Measurements from ENCODE around the gene PRKN.
A peak's percentile ranks its signal among the peaks of the same experiment; 100 is the strongest.

Gene PRKN

GRCh38 chr6:162618448-162619002 is 109.0 kb downstream of the PRKN start:
- no peak for DNase-seq (ENCODE audit: low read depth in 2 of 2)

DNA sequence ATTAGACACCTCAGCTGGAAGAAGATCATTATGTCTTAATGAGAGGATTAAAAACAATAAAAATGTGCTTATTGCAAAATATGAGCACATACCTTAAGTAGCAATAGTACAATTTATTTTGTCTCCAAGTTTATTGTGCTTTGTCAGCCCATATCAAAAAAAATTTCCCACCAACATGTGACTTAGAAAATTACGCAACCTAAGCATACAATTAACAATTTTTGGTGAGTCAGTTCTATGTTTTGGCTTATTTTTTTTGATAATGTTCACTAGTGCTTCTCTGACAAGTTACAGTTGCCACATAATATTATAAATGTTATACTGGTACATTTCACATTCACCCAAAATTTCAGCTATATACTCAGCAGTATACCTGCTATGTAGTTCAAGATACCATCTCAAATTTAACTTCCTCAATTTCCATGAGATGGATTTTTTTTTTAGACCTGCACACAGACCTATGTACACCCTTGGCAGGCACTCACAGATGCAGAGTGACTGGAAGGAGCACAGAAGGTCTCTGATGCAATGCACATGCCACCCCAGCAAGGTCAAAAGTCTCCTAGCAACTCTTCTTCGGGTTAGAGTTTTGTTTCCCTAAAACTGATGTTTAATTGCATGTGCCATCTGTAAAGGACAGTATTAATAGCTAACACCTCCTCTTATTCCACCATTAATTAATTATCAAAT is 112.4 kb downstream of the PRKN start:
- DNase-seq (ENCODE audit: low read depth in 2 of 2) = peak in 1 of 2 experiments; percentile 1

GRCh38 chr6:162613310-162613709 is 114.3 kb downstream of the PRKN start:
- no peak for DNase-seq (ENCODE audit: low read depth in 2 of 2)

DNA sequence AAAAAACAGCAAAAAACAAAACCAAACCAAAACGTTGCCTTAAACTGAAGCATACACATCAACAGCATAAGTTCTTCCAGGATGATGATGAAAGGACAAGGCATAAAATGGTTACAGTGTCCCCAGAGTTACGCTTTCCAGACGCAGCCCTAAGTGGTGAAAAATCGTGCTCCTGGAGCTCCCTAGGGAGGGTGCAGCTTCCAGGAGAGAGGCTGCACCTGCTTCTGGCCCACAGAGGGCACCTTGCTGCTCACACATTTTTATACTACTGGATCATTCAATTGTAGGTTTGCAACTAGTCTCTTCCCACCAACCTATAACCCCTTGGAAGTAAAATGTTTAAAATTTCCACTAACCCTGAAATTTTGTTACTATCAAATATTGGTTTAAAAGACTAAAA is 115.0 kb downstream of the PRKN start:
- DNase-seq (ENCODE audit: low read depth in 2 of 2) = no peak

DNA sequence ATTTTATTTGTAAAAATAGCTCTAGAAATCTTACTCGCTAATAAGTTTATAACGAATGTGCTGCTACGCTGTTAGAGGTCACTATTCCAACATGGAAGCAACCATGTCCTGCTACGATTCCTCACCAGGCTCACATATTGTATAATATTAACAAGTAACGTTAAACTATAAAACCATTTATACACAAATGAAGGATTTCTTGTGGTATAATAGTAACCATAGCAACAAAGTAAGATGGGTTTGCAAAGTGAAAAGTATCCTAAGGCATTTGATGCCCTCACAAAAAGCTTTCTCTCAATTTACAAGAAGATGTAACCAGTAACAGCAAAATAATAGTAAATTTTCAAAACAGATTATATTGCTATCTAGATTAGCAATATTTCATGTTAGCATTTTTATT is 117.2 kb downstream of the PRKN start:
- DNase-seq (ENCODE audit: low read depth in 2 of 2) = no peak

GRCh38 chr6:162605881-162606280 is 121.7 kb downstream of the PRKN start:
- DNase-seq (ENCODE audit: low read depth in 2 of 2) = no peak

DNA sequence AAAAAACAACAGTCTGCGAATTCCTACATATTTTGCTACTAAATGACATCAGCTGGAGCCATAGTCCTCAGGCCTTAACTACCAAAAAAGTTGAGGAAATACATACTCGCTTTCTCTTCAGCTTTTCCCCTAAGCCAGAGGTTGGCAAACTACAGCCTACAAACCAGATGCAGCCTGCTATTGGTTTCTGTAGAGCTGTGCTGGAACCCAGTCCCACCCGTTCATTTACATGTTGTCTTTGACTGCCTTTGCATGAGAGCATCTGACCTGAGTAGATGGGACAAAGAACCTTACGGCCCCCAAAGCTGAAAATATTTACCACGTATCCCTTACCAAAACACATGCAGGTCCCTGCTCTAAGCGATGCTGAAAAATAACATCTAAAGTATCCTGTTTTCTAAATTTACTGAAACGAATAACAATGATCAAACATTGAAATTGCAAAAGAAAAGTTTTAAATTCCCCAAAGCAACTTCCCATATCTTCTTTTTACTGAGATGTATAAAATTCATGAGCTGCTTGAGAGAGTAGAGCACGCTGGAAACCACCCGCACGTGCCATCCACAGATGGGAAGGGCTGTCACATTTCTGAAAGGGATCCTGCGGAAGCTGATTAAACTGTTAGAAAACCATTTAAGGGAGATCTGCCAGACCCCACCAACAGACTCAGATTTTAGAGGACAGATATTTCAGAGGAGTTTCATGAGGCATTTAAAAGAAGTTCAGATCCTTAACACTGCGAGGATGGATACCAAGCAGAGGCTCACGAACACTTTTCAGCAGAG is 124.1 kb downstream of the PRKN start:
- DNase-seq (ENCODE audit: low read depth in 2 of 2) = no peak

DNA sequence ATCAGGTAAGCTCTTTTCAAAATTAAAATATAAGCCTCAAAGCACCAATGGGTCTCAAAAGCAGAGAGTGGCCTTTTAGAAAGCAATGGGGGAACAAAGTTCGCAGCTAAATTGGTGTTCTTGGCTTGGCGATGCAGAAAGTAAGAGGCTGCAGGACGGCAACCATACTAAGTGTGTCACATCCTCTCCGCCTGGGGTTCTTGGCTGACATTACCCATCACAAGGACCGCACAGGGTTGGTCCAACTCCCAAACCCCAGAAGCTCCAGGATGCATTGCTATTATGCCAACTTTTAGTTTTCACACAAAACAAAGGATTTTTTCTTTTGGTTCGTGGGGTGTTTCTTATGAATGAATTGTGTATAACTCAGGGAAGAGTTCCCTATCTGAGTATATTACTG is 124.8 kb downstream of the PRKN start:
- DNase-seq (ENCODE audit: low read depth in 2 of 2) = no peak

DNA sequence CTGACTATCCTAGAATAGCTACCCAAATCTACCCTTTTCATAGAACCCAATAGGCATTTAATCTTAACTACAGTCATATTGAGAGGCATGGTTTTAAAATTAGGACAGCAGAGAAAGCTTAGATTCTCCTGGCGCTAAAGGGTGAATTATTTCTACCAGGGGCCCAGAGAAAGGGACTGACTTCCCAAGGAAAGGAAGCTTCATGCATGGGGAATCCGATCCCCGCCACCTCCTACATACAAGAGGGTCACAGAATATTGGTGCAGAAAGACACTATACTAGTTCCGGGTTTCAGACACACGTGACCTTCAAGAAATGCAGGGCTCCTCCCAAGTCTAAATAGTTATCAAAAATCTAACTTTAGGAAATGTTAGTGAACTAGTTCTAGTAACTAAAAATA is 130.9 kb downstream of the PRKN start:
- DNase-seq (ENCODE audit: low read depth in 2 of 2) = no peak

DNA sequence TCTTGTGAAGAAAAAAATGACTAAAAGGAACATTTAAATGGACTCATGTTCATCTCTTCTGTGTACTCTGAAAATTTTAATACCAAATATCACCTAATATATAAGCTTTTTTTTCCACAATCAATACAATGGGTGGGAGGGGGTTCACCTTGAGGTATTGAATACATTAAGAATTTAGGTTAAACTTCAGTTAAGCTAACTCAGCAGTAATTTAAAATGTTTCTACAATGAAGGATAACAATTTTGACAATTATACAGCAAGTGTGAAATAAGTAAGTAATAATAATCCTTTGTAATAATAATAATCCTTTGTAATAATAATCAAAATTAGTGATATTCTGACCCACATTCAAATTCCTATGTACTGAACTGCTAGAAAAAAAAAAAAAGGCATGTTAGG is 136.0 kb downstream of the PRKN start:
- no peak for DNase-seq (ENCODE audit: low read depth in 2 of 2)

GRCh38 chr6:162581988-162582780 is 145.4 kb downstream of the PRKN start:
- DNase-seq (ENCODE audit: low read depth in 2 of 2) = no peak

DNA sequence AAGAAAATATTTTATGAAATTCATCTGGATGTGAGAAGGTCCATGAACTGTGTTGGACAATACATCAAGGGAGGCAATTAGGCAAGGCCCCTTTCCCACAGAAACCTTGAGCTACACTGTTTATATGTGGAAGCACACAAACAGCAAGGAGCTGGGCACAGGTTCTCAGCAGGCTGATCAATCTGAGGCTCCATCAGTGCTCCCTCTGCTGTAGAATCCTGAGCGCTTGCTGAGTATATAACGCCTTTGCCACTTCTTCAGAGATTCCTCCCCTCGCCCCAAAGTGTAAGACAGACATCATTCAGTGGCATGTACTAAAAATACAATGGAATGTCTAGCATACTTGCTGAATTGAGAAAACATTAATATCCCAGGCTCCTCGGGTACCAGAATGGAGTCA is 146.9 kb downstream of the PRKN start:
- DNase-seq (ENCODE audit: low read depth in 2 of 2) = no peak

- DNase-seq (ENCODE audit: low read depth in 2 of 2) = no peak
Observed at GRCh38 chr6:162576016-162576415, 151.6 kb downstream of the PRKN start.

DNA sequence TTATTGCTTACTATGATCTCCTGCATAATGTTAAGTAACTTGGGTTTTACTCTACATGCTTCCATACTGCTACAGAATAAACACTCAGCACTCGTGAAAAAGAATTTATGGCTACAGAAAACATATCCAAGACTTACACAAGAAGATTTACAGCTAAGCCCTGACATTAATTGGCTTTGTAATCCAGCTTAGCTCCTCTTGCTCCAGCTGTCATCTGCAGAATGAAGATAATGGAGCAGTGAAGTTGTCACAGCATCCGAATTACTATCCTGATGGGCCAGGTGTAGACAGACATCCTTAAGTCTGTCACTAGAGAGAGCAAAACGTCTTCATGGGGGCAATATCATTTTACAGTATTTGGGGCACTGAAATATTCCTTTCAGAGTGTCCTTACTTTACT is 155.3 kb downstream of the PRKN start:
- no peak for DNase-seq (ENCODE audit: low read depth in 2 of 2)

DNA sequence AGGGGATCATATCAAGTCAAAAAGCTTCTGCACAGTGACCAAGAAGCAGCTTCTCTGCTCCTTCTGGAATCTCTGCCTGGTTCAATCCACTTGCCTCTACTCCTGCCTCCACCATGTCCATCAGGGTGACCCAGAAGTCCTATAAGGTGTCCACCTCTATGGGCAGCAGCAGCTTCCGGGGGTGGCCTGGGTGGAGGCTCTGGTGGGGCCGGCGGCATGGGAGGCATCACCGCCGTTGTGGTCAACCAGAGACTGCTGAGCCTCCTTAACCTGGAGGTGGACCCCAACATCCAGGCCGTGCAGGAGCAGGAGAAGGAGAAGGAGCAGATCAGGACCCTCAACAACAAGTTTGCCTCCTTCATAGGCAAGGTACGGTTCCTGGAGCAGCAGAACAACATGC is 159.3 kb downstream of the PRKN start:
- DNase-seq (ENCODE audit: low read depth in 2 of 2) = no peak

GRCh38 chr6:162562041-162562440 is 165.5 kb downstream of the PRKN start:
- DNase-seq (ENCODE audit: low read depth in 2 of 2) = no peak

GRCh38 chr6:162560891-162561290 is 166.7 kb downstream of the PRKN start:
- no peak for DNase-seq (ENCODE audit: low read depth in 2 of 2)

GRCh38 chr6:162554531-162554930 is 173.0 kb downstream of the PRKN start:
- no peak for DNase-seq (ENCODE audit: low read depth in 2 of 2)

- DNase-seq (ENCODE audit: low read depth in 2 of 2) = no peak
Observed at GRCh38 chr6:162546905-162547304, 180.7 kb downstream of the PRKN start.

GRCh38 chr6:162543221-162543620 is 184.3 kb downstream of the PRKN start:
- no peak for DNase-seq (ENCODE audit: low read depth in 2 of 2)

DNA sequence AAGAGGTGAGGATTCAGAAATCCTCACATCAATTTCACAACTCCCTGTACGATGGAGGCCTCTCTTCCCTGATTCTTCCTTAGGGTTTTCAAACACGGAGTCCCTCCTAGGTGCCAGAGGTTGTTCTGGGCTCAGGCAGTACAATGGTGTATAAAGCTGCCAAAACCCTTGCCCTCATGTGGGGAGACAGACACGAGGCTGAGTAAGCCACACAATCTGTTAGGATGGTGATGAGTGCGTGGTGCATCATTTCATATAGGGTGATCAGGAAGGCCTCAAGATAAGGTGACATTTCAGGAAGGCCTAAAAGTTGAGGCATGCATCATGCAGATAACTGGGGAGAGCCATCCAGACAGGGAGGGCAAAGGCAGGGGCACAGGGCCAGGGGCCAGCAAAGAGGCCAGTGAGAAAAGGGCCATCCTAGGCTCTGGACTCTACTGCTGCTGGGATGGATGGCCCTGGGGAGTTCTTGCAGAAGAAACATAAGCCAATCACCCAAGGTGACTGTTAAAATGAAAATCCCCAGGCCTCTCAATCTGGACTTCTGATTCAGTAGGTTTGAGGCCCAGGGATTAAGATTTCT is 186.5 kb downstream of the PRKN start:
- no peak for DNase-seq (ENCODE audit: low read depth in 2 of 2)

DNA sequence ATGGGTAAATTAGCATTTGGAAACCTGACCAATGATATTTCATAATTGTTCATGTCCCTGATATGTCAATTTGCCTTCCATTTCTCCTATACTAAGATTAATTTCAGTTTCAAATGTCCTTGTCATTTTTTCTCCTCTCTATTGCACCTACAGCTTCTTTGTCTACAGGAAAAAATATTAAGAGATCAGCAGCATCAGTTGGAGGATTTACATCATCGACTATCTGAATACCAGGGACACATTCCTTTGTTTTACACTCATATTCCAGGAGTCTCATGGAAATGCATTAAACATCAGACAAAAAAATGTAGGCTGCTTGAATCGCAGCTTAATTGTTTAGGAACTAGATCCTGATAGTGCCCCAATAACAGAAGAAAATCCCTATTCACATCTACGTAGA is 188.2 kb downstream of the PRKN start:
- peak in 1 of 2 experiments; percentile 5 for DNase-seq (ENCODE audit: low read depth in 2 of 2)
